Inferior parietal cortex (tissue), 1 donor: ENCODE measurements around the gene BBLN.
"Not testable (repeated sequence)": the region's sequence is repeated elsewhere in the genome, so short reads cannot be mapped to it uniquely, and the experiment has no call there.

Experiments
- DNase-seq: peaks from one replicate; pipeline ENCODE4 v3.0.0-alpha.2; 2016; ENCODE audit errors: extremely low spot score

The BBLN gene

DNA sequence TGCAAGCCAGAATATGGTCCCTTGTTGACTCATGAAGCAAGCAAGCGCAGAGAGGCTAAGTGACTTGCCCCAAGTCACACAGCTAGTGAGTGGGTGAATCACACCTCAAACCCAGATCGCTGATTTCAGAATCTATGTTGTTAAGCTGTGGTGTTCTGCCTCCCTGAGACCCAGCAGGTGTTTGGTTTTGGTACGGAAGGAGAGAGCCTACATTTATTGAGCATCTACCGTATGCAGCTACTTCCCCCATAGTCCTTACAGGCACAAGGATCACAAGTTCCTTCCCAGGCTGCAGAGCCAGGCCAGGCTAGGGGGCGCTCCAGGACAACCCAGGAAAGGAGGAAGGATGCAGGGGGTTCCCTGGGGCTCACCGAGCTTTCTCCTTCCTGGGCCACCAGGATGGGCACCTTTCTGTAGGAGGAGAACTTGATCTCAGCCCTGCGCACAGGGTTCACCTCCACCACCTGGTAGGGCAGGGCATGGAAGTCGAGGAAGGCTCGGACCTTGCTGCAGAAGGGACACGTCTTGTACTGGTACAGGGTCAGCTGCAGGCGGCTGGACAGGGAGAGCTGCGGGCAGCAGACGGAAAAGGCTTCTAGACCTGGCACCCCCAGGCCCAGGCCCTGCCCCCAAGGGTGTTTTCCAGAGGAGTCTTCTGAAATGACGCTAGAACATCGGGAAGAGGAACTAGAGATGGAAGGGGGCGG, 35.0 kb upstream of the BBLN start:
- DNase-seq: no peak

DNA sequence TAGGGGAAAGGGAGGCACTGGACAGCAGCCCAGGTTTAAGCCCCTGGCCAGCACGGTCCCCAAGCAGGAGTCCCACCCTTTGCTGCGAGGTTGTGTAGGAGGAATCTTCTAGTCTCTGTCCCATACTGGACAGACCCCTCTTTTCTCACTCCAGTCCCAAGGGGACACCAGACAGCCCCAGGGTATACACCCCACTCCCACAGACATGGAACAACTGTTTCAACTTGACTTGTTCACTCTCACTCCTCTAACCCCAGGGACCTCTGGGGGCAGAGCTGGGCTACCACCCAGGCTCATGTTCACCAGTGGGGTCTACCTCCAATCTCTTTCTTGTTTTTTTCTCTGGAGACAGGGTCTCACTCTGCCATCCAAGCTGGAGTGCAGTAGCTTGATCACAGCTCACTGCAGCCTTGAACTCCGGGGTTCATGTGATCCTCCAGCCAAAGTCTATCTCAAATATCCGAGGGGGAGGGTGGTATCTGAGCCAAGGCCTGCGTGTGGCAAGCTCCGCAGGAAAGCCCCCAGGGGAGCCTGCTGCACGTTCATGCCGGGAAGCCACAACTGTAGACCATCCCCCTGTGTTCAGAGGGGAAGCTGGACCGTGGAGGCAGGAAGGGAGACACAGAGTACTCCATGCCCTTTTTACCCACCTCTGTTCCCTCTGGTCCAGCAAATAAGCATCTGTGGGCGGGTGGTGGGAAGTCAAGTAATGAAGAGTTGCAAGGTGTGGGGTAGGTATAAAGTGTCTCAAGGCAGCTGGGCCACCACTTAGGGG, 34.3 kb upstream of the BBLN start:
- DNase-seq: no peak

DNA sequence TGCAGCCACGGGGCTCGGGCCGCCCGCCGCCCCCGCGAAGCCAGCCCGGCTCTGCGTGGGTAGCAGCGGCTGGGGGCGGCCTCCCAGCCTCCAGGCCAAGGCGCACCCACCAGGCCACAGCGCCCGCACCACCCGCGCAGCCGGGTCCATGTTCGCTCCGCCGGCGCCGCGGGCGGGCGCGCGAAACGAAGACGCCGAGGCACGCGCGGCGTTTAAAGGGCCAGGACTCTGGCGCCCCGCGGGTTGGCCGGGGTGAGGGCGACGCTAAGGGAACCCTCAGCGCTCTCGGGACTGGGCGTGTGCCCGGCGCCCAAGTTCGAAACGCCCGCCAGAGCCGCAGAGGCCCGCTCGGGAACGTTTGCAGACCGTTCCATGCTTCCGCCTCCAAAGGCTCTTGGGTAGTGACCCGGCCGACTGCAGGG, 32.5 kb upstream of the BBLN start, which contains the start of gene PTGES2:
Gene PTGES2, minus strand, starts transcription at position 162 of the 422 bp plus-strand sequence. Its CDS starts 12 bp downstream, at position 150.
- peak; percentile 89 for DNase-seq

DNA sequence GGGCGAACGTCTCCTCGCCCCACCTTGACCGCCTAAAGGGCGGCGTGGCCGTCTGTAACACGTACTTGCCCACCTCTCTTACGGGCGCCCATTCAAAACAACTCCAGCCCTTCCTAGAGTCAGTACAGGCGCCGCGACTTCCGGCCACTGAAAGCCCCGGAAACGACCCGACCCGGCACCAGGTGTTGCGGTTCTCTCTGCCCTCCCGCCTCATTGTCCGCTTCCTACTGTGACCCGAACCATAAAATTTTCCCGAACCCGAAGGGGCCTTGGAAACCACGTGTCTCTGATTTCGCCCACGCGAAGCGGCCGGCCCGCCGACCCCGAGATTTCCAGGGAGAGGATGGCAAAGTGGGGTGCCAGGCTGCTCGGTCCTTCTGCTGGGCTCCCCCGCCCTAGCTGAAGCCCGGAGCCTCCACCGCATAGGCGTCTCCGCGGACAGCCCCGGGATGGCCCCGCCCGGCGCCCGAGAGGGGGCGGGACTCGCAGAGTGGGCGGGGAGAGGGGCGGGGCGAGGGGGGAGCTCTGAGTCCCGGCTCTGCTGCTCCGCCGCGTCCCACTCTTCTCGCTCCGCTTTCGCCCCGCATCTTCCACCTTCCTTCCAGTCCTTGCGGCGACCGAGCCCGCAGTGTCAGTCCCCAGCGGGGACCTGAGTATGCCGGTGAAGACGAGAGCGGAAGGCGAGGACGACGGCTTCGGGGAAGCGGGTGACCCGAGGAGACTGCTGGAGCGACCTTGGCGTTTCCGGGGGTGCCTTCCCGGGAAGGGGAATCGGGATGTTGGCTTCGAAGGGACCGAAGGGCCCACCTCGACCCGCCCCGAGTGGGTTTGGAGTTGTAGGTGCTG, 31.9 kb upstream of the BBLN start:
- peak; percentile 91 for DNase-seq

DNA sequence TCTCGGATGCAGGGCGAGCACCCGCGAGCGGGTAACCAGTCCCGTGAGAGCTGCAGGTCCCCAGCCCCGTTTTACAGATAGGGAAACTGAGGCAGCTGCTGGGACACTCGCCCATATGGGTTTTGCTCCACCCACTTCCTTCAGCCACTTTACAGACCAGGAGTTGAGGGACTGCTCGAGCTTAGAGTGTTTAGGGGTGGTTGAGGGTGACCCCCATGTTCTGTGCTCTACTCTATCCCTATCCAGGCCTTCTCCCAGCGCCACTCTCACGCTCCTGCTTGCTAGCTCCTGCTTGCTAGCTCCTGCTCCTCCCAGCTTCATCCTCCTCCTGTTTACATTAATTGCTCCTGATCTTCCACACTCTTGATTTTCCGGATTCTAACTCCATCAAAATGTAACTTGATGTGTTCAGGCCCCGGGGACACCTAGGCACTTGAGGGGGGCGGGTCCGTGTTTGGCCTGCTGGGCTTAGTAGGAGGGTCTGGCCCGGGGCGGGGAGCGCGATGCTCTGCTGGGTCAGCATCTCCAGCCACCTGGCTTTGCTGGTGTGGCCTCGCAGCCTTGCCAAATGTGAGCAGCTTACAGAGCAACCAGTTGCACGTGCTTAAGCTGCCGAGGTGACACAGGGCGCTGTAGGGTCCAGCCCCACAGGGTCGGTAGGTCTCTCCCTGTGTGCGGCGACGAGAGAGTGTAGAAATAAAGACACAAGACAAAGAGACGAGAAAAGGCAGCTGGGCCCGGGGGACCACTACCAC, 31.1 kb upstream of the BBLN start:
- no peak for DNase-seq

DNA sequence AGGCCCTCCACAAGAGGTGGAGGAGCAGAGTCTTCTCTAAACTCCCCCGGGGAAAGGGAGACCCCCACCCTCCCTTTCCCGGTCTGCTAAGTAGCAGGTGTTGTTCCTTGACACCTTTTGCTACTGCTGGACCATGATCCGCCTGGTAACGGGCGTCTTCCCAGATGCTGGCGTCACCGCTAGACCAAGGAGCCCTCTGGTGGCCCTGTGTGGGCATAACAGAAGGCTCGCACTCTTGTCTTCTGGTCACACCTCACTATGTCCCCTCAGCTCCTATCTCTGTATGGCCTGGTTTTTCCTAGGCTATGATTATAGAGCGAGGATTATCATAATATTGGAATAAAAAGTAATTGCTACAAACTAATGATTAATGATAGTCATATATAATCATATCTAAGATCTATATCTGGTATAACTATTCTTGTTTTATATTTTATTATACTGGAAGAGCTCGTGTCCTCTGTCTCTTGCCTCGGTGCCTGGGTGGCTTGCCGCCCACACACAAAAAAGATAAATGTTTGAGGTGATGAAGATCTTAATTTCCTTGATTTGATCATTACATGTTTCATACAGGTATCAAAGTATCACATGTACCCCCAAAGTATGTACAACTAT, 30.0 kb upstream of the BBLN start:
- not testable (repeated sequence) for DNase-seq

DNA sequence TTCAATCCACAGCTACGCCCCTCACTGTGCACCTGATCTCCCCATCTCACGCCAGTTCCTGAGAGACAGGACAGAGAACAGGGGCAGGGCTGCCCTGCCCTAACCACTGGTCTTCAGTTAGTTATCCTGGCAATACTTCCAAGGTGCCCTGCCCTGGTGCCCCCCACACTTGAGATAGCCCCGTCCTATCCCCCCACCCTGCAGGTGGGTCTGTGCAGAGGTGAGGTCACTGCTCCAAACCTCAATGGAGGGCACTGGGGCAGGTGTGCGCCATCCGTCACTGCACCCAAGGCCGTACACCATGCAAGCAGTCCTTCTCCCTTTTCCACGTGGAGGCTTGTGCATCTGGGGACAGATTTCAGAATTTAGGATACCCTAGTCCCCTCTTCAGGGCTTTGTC, 29.4 kb upstream of the BBLN start:
- DNase-seq: not testable (repeated sequence)

DNA sequence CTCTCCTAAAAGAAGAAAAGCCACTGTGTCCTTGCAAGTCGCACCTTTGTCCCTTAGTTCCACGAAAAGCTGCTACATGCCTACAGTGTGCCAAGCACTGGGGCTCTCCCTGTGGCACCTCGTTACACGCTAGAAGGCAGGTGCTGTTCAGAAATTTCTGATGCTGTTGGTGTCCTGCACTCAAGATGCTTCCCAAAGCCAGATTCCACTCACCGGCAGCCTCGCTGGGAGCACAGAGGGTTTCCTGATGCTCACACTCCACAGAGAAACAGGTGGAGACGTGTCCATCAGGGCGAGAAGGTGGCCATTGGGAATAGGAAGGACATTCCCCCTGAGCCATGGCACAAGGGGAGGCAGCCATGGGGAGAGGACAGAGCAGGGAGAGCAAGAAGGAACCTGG, 28.7 kb upstream of the BBLN start:
- not testable (repeated sequence) for DNase-seq

DNA sequence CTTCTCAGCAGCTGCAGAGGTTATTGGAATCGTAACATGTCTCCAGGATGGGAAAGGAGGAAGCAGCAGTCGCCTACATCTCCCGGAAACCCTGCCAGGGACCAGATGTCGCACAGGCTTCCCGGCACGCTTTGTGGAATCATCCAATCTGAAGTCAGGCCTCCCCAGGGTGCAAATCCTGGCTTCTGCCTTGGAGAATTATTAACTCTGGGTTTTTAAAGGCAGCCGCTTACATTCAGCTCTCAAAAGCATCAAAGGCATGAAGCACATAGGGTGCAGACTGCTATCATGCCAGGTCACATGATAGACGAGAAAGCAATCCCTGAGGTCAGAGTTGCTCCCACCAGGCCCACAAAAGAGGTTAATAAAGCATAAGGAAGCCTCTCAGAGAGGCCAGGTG, 27.9 kb upstream of the BBLN start:
- DNase-seq: not testable (repeated sequence)

DNA sequence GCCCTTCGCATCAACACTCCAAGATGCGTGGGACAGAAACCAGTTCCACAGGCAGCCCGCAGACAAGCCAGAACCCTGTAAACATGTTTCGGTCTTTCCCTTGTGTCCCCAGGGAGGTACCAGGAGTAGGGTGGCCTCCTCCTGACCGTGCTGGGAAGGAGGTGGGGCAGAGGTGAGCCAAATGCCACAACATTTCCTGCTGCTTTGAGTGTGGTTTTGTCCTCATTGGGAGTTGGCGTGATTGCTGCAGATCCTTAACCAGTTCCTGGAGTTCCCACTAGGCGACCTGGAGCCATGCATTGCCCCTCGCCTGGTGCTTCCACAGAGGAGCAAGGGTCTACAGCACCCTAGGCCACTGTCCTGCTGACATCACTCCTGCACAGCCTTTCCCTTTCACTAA, 24.5 kb upstream of the BBLN start:
- not testable (repeated sequence) for DNase-seq

DNA sequence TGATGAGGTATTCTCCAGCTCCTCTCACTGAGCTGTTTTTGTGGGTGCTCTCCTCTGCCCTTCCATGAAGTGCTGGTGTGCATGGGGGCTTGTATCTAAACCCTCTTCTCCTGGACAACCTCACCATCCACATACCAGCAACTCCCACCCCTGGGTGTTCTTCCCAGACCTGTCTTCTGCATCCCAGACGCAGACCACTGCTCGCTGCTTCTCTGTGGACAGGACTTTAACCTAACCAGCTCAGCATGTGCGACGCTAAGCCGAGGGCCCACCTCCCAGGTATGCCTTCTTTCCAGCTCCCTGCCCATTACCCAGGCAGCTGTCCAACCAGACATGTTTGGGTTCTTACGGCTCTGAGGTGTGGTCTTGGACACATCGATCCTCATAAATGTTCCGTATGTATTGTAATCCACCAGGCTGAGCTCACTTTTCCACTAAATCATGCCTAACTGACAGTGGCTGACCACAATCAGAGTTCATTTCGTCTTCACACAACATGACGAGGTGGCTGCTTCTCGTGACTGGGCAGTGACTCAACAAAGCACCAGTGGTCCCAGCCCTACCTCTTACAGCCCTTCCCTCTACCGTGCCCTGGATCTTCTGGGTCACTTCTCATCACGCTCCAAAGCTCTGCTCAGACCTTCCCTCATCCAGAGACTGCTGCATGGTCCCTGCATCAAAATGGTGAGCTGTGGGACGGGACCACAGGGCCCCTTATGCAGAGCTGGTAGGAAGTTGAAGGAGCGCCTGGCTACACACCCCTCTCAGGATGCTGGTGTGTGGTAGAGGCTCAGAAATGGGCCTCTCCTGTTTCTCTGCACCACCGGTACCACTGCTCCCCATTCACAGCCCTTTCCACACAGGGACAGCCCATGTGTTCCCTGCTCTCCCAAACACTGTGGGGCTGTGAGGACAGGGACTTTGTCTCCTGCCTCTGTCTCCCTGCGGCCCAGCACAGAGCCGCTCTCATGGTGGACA, 23.0 kb upstream of the BBLN start:
- no peak for DNase-seq

DNA sequence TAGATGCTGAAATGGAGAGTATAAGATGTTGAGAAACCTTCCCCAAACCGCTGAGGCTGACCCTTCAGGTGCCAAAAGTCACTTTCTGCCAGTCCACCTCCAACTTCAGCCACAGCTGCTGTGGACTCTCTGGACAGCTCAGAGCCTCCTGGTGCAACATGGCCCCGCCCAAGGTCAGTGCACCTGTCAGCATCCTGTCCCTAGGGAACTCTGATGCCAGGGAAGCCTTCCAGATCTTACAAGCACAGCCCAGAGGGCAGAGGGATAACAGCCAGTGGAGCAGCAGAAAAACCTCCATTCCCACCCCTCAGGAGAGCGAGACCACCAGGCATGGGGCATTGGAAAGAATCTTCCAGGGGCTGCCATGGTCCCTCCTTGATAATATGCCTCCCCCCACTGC, 22.1 kb upstream of the BBLN start:
- no peak for DNase-seq

DNA sequence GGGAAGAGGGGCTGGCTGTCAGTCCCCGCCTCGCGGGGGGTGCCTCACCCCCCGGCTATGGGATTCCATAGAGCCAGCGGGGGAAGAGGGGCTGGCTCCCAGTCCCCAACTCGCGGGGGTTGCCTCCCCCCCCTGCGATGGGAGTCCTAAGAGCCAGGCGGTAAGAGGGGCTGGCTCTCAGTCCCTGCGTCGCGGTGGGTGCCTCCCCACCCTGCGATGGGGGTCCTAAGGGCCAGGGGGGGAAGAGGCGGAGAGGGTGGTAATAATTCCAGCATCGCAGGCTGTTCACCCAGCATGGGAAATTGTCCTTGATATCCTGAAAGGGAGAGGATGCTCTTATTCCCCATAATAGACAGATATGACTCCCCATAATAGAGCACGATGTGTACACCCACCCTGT, 20.4 kb upstream of the BBLN start:
- DNase-seq: no peak

DNA sequence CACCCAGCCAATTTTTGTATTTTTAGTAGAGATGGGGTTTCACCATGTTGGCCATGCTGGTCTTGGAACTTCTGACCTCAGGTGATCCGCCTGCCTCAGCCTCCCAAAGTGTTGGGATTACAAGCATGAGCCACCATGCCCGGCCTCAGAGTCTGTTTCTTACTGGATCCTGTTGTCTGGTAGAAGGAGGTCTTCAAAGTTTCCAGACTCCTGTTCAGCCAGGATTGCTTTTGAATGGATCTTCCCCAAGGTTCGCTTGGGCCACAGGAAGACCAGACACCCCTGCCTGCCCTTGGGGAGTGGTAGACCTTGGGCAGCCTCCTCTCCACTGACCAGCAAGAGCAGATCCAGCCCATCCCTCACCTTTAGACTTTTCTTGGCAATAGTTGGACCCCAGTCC, 18.5 kb upstream of the BBLN start:
- no peak for DNase-seq

DNA sequence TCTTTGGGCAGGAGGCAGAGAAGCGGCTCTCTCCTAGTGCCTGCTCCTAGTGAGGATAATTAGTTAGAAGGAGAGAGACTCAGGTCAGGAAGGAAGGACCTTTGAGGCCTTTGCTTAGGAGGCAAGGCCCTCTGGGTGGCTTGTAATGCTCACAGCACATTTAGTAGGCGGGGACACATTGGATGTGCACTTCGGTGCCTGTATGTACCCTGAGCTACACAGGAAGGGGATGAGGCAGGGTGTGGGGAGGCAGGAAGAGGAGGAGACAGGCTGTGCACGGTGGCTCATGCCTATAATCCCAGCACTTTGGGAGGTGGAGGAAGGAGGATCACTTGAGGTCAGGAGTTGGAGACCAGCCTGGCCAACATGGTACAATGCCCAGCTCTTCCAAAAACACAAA, 18.0 kb upstream of the BBLN start:
- DNase-seq: no peak

DNA sequence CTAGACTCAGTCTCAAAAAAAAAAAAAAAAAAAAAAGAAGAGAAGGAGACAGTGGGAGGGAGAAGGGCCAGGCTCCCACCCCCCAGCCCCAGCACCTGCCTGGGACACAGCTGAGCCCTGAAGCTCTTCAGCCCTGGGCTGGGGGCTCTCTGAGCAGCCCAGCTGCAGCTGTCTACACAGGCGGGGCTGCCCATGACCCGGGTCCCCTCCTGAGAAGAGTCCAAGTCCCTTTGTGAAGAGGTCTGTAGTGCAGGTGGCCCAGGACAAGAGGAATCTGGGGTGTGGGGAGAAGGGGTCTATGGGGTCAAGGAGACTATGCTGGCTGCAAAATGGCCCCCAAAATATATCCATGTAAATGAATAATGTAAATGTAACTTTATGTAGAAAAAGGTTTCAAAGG, 17.5 kb upstream of the BBLN start:
- no peak for DNase-seq

DNA sequence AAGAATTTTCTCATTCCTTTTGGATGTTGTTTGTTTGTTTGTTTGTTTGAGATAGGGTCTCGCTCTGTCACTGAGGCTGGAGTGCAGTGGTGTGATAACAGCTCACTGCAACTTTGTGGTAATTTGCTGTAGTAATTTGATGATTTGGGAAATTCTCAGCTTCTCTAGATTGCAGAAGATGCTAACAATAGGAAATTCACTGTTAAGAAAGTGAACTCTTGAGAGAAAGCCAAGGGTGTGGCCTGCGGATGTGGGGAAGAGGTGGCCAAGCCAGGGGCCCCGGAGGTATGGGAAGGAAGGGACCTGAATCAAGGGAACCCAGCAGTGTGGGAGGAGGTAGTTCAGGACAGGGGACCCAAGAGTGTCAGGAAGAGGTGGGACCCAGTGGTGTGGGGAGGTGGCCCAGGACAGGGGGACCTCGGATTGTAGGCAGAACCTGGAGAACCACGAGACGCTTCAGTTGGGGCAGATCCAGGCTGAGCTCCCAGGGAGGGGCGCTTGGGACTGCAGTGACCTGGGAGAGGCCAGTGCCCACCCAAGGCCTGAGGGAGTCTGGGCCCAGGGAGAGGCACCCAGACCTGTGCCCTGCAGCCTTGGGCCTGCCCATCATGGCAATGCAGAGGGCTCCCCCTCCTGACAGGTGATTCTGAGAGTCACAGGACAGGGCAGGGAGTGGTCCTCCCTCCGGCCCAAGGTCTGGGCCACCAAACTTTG, 16.4 kb upstream of the BBLN start:
- DNase-seq: no peak

DNA sequence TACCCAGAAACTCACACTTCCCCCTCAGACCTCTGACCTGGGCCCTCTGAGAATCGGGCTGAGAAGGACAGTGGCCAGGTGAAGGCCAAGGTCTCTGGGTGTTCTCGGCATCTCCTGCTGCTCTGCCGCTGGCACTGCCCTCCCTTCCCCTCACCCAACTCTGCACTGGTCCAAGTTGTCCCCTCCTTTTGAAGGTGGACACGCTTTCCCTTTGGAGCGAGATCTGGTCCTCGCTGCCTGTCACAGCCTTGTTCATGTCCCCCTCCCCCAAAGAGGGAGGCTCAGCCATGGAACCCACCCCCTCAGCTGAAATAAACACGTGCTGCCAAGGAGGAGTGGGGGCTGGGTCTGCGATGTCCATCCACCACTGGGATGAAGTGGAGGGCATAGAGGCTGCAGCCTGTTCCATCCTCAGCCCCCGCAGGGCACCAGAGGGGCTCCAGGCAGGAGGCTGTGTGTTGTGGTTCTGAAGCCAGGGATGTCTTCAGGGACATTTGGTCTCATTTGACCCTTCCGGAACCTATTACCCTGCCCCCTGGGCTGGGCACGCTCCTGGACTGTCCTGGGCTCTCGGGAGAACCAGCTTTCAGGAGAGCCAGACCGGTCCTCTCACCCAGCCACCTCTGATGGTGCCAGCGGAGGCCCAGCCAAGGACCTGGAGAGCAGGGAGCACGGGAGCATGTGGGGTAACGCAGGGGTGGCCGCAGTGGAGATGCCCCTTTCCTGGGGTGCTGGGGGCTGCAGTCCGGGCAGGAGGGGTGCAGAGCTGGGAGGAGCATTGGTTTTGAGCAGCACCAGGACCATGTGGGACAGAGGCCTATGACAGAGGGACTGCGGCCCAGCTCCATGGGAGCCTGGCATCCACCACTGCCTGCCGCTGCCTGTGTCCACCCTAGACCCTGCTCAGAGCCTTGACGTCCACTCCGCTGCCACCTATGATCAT, 15.6 kb upstream of the BBLN start:
- DNase-seq: no peak
